Transverse colon (tissue), 4 donors: ENCODE data around the gene CDH13. TPM values are rescaled to one million over a fixed set of nuclear protein-coding genes. Genes with fewer than 3 reads are reported as not detected.

Experiments
- DNase-seq: peaks from one replicate; pipeline ENCODE4 v3.0.0-alpha.2; 2019
- H3K27ac ChIP-seq, 4 donors: fragments of 200-600 bp; sonication (generic); 2 replicates each; pipeline ENCODE4 v1.5.1; 2016 to 2018; ENCODE audit warnings: inconsistent platforms in 4 of 4
- H3K27me3 ChIP-seq: fragments of 200-600 bp; sonication (generic); 2 replicates; pipeline ENCODE4 v1.5.1; 2017; ENCODE audit warnings: inconsistent platforms
- H3K36me3 ChIP-seq, 4 donors: fragments of 200-600 bp; sonication (generic); 2 replicates each; pipeline ENCODE4 v1.5.1; 2017 to 2019; ENCODE audit warnings: inconsistent platforms in 4 of 4
- H3K4me1 ChIP-seq, 4 donors: fragments of 200-600 bp; sonication (generic); 2 replicates each; pipeline ENCODE4 v1.5.1; 2017 to 2020; ENCODE audit warnings: inconsistent platforms in 4 of 4
- H3K4me3 ChIP-seq, 4 donors: fragments of 200-600 bp; sonication (generic); 1 replicate in 1 of 4; 2 replicates in 3 of 4; pipeline versions ENCODE4 v1.5.1 to v1.6.1; 2017 to 2019; ENCODE audit warnings: inconsistent platforms in 4 of 4
- H3K9me3 ChIP-seq, 2 donors: fragments of 200-600 bp; sonication (generic); 2 replicates each; pipeline ENCODE4 v1.5.1; 2017 to 2019; ENCODE audit warnings: inconsistent platforms in 2 of 2
- CTCF ChIP-seq, 5 experiments: fragments of 200-600 bp in 3 of 5; fragments of 450-650 bp in 2 of 5; sonication (generic) in 3 of 5; IDR thresholded peaks; 1 replicate in 2 of 5; 2 replicates in 3 of 5; pipeline ENCODE4 v1.5.1; 2016 to 2017; ENCODE audit warnings: antibody characterized with exemption in 5 of 5, inconsistent platforms in 3 of 5, mild to moderate bottlenecking in 2 of 5, moderate library complexity in 1 of 5
- EP300 ChIP-seq: sonication (generic); formaldehyde crosslinking; IDR thresholded peaks from one replicate; pipeline ENCODE4 v1.6.1; 2017; ENCODE audit warnings: antibody characterized with exemption, low read depth
- POLR2A ChIP-seq: fragments of 450-650 bp; IDR thresholded peaks from one replicate; pipeline ENCODE4 v1.6.1; 2016; ENCODE audit warnings: antibody characterized with exemption, mild to moderate bottlenecking, moderate library complexity
- POLR2AphosphoS5 ChIP-seq, 3 donors: sonication (generic); formaldehyde crosslinking; IDR thresholded peaks; one replicate each; pipeline ENCODE4 v1.6.1; 2016; ENCODE audit warnings: antibody characterized with exemption in 3 of 3
- WGBS, 2 donors: methylation state at CpG; one replicate each; pipeline ENCODE4 v1.1.5; 2018; ENCODE audit warnings: low coverage in 1 of 2; 5-methylcytosine and 5-hydroxymethylcytosine counted together
- in situ Hi-C, 4 donors: fragments of 200-750 bp; cut with MboI; loops; one replicate each; pipeline versions ENCODE4 v1.15.0 to v1.15.1; 2017; ENCODE audit warnings: low sequenced_read_pairs in 3 of 4, low pct_ligation_motif_present in 1 of 4, low pct_unique_long_range_greater_than_20kb in 1 of 4
- intact Hi-C: fragments of 100-400 bp; cut with DNase I; formaldehyde crosslinking; loops from one replicate; pipeline ENCODE4 v1.15.1; 2023; ENCODE audit warnings: low total_unique reads
- total RNA-seq, 4 donors: library from RNA; depleted of rRNA; stranded (reverse); fragments of >200 nt; gene quantifications; one replicate each; pipeline ENCODE4 v1.1.0, GENCODE V29; 2016

Gene CDH13
- total RNA-seq, 4 donors from 2014 or later, result 3.8 to 28.1 (median 5.8) TPM

- 60 to 82% methylated on average over 7 to 13 of the region's 13 CpGs for WGBS, 2 donors
- no peaks in the 10 kb centered on the region for H3K9me3 ChIP-seq
- H3K4me3 ChIP-seq, result no peak overlapping the region
- no peak overlapping the region for H3K27ac ChIP-seq
- no peaks in the 10 kb centered on the region for H3K4me1 ChIP-seq
- in situ Hi-C loops (no loop called here), intact Hi-C loops (no loop called here)
- no peaks in the 10 kb centered on the region for H3K27me3 ChIP-seq
- no peak for DNase-seq
- TF ChIP-seq POLR2AphosphoS5 (IDR thresholded peaks at IDR 0.05), result no peak
- no peak for TF ChIP-seq POLR2A
- no peak for TF ChIP-seq CTCF (IDR thresholded peaks at IDR 0.05)
- TF ChIP-seq EP300, result no peak
- H3K36me3 ChIP-seq, result no peaks in the 10 kb centered on the region
Measured at GRCh38 chr16:83549316-83550182, 922.8 kb downstream of the CDH13 start.

GRCh38 chr16:83550183-83550569 lies 923.4 kb downstream of the CDH13 start:
- 70% methylated on average over 4 of the region's 4 CpGs; no CpG with 5 or more reads in 1 of the 2 donors for WGBS, 2 donors
- no peak for DNase-seq
- in situ Hi-C loops, result no loop called here

GRCh38 chr16:83552228-83552627 lies 925.5 kb downstream of the CDH13 start:
- 66 to 73% methylated on average over 3 of the region's 3 CpGs for WGBS, 2 donors
- intact Hi-C loops (no loop called here), in situ Hi-C loops (no loop called here)
- Histone ChIP-seq H3K27me3 (no peaks in the 10 kb centered on the region), H3K36me3 (no peaks in the 10 kb centered on the region), H3K4me3 (no peak overlapping the region), H3K27ac (no peak overlapping the region), H3K4me1 (no peaks in the 10 kb centered on the region), H3K9me3 (no peaks in the 10 kb centered on the region)
- TF ChIP-seq EP300, result no peak
- no peak for TF ChIP-seq POLR2A
- TF ChIP-seq POLR2AphosphoS5 (IDR thresholded peaks at IDR 0.05), result no peak
- no peak for TF ChIP-seq CTCF (IDR thresholded peaks at IDR 0.05)
- no peak for DNase-seq

More at GRCh38 chr16:83550183-83550569, 923.4 kb downstream of the CDH13 start:
- Histone ChIP-seq H3K4me1 (no peaks in the 10 kb centered on the region), H3K36me3 (no peaks in the 10 kb centered on the region), H3K27ac (no peak overlapping the region), H3K9me3 (no peaks in the 10 kb centered on the region), H3K4me3 (no peak overlapping the region), H3K27me3 (no peaks in the 10 kb centered on the region)
- intact Hi-C loops, result no loop called here
- TF ChIP-seq POLR2A (no peak), CTCF (IDR thresholded peaks at IDR 0.05) (no peak), EP300 (no peak), POLR2AphosphoS5 (IDR thresholded peaks at IDR 0.05) (no peak)

- intact Hi-C loops (no loop called here), in situ Hi-C loops (no loop called here)
- Histone ChIP-seq H3K4me1 (no peaks in the 10 kb centered on the region), H3K36me3 (no peaks in the 10 kb centered on the region), H3K27ac (no peak overlapping the region), H3K27me3 (no peaks in the 10 kb centered on the region), H3K4me3 (no peak overlapping the region), H3K9me3 (no peaks in the 10 kb centered on the region)
- no peak for DNase-seq
- 81 to 95% methylated on average over 9 to 10 of the region's 10 CpGs for WGBS, 2 donors
- TF ChIP-seq CTCF (IDR thresholded peaks at IDR 0.05) (no peak), EP300 (no peak), POLR2A (no peak), POLR2AphosphoS5 (IDR thresholded peaks at IDR 0.05) (no peak)
Measured at GRCh38 chr16:83552930-83553329, 926.2 kb downstream of the CDH13 start.
